OCI-LY1 (cell line): Measurements from ENCODE around the gene ELAVL4.

Experiments
- H2AFZ ChIP-seq: fragments of 200-600 bp; sonication (generic), shearing (Covaris generic); 2 replicates; pipeline ENCODE4 v1.6.0; 2014; ENCODE audit warnings: antibody characterized with exemption, mild to moderate bottlenecking, low read length
- H3F3A ChIP-seq: fragments of 200-600 bp; sonication (generic), shearing (Covaris generic); 2 replicates; pipeline ENCODE4 v1.6.0; 2014; ENCODE audit warnings: mild to moderate bottlenecking, antibody characterized with exemption, low read length, moderate library complexity; ENCODE audit not compliant: insufficient read depth
- H3K27ac ChIP-seq: fragments of 200-600 bp; sonication (generic); 2 replicates; pipeline ENCODE4 v1.5.1; 2014; ENCODE audit warnings: low read length, mixed run types, mild to moderate bottlenecking, low read depth; ENCODE audit not compliant: poor library complexity, severe bottlenecking
- H3K27me3 ChIP-seq: fragments of 200-600 bp; sonication (generic); 2 replicates; pipeline ENCODE4 v1.6.0; 2014; ENCODE audit warnings: antibody characterized with exemption, mild to moderate bottlenecking, low read length, moderate library complexity; ENCODE audit not compliant: insufficient read depth
- H3K36me3 ChIP-seq: fragments of 200-600 bp; sonication (generic); 2 replicates; pipeline ENCODE4 v1.6.1; 2014; ENCODE audit warnings: mild to moderate bottlenecking, antibody characterized with exemption, low read length, moderate library complexity, mixed read lengths; ENCODE audit not compliant: insufficient read depth
- H3K4me1 ChIP-seq: fragments of 200-600 bp; sonication (generic); 2 replicates; pipeline ENCODE4 v1.5.1; 2014; ENCODE audit warnings: mild to moderate bottlenecking, low read length, moderate library complexity; ENCODE audit not compliant: insufficient read depth, severe bottlenecking
- H3K4me2 ChIP-seq: fragments of 200-600 bp; sonication (generic), shearing (Covaris generic); 2 replicates; pipeline ENCODE4 v1.6.1; 2014; ENCODE audit warnings: low read length
- H3K4me3 ChIP-seq: fragments of 200-600 bp; sonication (generic); 2 replicates; pipeline ENCODE4 v1.5.1; 2014; ENCODE audit warnings: low read length, low read depth, mild to moderate bottlenecking, mixed read lengths; ENCODE audit not compliant: poor library complexity, severe bottlenecking
- H3K79me2 ChIP-seq: fragments of 200-600 bp; shearing (Covaris generic); 2 replicates; pipeline ENCODE4 v1.6.1; 2016; ENCODE audit warnings: mixed run types, low read length, mixed read lengths; ENCODE audit not compliant: insufficient read depth
- H3K9ac ChIP-seq: fragments of 200-600 bp; sonication (generic), shearing (Covaris generic); 2 replicates; pipeline ENCODE4 v1.6.1; 2014; ENCODE audit warnings: mild to moderate bottlenecking, low read length, mixed read lengths
- H3K9me2 ChIP-seq: fragments of 200-600 bp; sonication (generic), shearing (Covaris generic); 2 replicates; pipeline ENCODE4 v1.6.1; 2014; ENCODE audit warnings: low read depth, mild to moderate bottlenecking, low read length, mixed read lengths
- H3K9me3 ChIP-seq: fragments of 200-600 bp; shearing (Covaris generic); 2 replicates; pipeline ENCODE4 v1.6.1; 2014; ENCODE audit warnings: low read length, mixed read lengths
- H4K20me1 ChIP-seq: fragments of 200-600 bp; sonication (generic), shearing (Covaris generic); 2 replicates; pipeline ENCODE4 v1.6.0; 2016; ENCODE audit warnings: mild to moderate bottlenecking, low read length; ENCODE audit not compliant: insufficient read depth
- EZH2 ChIP-seq: fragments of 200-600 bp; sonication (generic), shearing (Covaris generic); IDR thresholded peaks from 2 replicates; pipeline ENCODE4 v1.8.0; 2017; ENCODE audit warnings: borderline replicate concordance, mixed run types, mild to moderate bottlenecking, antibody characterized with exemption, low read length, moderate library complexity, mixed read lengths
- TF ChIP-seq, protein P1 (sequence below): fragments of 200-600 bp; sonication (generic), shearing (Covaris generic); IDR thresholded peaks from 2 replicates; pipeline ENCODE4 v1.5.1; 2017; ENCODE audit warnings: mild to moderate bottlenecking, antibody characterized with exemption, low read length, moderate library complexity, mixed read lengths

ELAVL4 gene

GRCh38 chr1:50156241-50157010, 47.7 kb downstream of the ELAVL4 start:
- TF ChIP-seq, protein P1, sequence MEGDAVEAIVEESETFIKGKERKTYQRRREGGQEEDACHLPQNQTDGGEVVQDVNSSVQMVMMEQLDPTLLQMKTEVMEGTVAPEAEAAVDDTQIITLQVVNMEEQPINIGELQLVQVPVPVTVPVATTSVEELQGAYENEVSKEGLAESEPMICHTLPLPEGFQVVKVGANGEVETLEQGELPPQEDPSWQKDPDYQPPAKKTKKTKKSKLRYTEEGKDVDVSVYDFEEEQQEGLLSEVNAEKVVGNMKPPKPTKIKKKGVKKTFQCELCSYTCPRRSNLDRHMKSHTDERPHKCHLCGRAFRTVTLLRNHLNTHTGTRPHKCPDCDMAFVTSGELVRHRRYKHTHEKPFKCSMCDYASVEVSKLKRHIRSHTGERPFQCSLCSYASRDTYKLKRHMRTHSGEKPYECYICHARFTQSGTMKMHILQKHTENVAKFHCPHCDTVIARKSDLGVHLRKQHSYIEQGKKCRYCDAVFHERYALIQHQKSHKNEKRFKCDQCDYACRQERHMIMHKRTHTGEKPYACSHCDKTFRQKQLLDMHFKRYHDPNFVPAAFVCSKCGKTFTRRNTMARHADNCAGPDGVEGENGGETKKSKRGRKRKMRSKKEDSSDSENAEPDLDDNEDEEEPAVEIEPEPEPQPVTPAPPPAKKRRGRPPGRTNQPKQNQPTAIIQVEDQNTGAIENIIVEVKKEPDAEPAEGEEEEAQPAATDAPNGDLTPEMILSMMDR = no peak
- no peak for TF ChIP-seq EZH2
- H2AFZ ChIP-seq = no peak overlapping the region
- H3K9me2 ChIP-seq = no peaks in the 10 kb centered on the region
- no peaks in the 10 kb centered on the region for H3K36me3 ChIP-seq
- H3K27ac ChIP-seq = no peak overlapping the region
- H3K4me1 ChIP-seq = no peaks in the 10 kb centered on the region
- H3K9me3 ChIP-seq = no peaks in the 10 kb centered on the region
- no peak overlapping the region for H3K9ac ChIP-seq
- no peaks in the 10 kb centered on the region for H4K20me1 ChIP-seq
- H3F3A ChIP-seq = no peaks in the 10 kb centered on the region
- H3K79me2 ChIP-seq = no peaks in the 10 kb centered on the region
- H3K4me3 ChIP-seq = no peak overlapping the region
- H3K27me3 ChIP-seq = no peaks in the 10 kb centered on the region
- no peak overlapping the region for H3K4me2 ChIP-seq

GRCh38 chr1:50157306-50157941, 48.7 kb downstream of the ELAVL4 start:
- Histone ChIP-seq H3K4me1 (no peaks in the 10 kb centered on the region), H4K20me1 (no peaks in the 10 kb centered on the region), H3K9ac (no peak overlapping the region), H3K4me3 (no peak overlapping the region), H3K9me3 (no peaks in the 10 kb centered on the region), H2AFZ (no peak overlapping the region), H3K79me2 (no peaks in the 10 kb centered on the region), H3K9me2 (no peaks in the 10 kb centered on the region), H3K27ac (no peak overlapping the region), H3K36me3 (no peaks in the 10 kb centered on the region), H3F3A (no peaks in the 10 kb centered on the region), H3K27me3 (no peaks in the 10 kb centered on the region), H3K4me2 (no peak overlapping the region)
- TF ChIP-seq, protein P1 = no peak
- no peak for TF ChIP-seq EZH2

DNA sequence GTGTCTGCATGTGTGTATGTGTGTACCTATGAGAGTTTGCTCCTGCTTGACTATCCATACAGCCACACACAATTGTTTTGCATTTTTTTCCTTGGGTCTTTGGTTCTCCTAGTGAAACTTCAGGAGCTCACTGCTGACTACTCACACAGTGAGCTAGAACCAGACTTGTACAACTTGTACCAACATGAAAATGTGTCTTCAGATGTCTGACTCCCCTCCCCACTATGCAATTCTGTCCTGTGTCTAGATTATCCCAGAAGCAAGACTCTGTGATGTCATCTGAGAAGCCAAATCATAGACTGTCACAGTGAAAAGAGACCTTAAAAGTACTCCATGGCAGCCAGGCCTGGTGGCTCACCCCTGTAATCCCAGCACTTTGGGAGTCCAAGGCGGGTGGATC, 49.7 kb downstream of the ELAVL4 start:
- Histone ChIP-seq H3K4me3 (no peak overlapping the region), H3K36me3 (no peaks in the 10 kb centered on the region), H3F3A (no peaks in the 10 kb centered on the region), H4K20me1 (no peaks in the 10 kb centered on the region), H3K4me1 (no peaks in the 10 kb centered on the region), H3K9me3 (no peaks in the 10 kb centered on the region), H3K9me2 (no peaks in the 10 kb centered on the region), H3K4me2 (no peak overlapping the region), H3K27me3 (no peaks in the 10 kb centered on the region), H3K79me2 (no peaks in the 10 kb centered on the region), H3K9ac (no peak overlapping the region), H3K27ac (no peak overlapping the region), H2AFZ (no peak overlapping the region)
- TF ChIP-seq, protein P1 = no peak
